Vagina (tissue), 2 donors: ENCODE measurements around the gene NXF1. TPM values are rescaled to one million over a fixed set of nuclear protein-coding genes. Genes with fewer than 3 reads are reported as not detected.

Experiments
- DNase-seq, 2 donors: peaks; one replicate each; pipeline ENCODE4 v3.0.0-alpha.2; 2017; ENCODE audit errors: extremely low spot score in 2 of 2
- H3K27ac ChIP-seq: fragments of 200-600 bp; sonication (generic); one replicate; pipeline ENCODE4 v1.5.1; 2019
- H3K27me3 ChIP-seq: fragments of 200-600 bp; sonication (generic); one replicate; pipeline ENCODE4 v1.5.1; 2019
- H3K36me3 ChIP-seq, 2 donors: fragments of 200-600 bp; sonication (generic); one replicate each; pipeline ENCODE4 v1.5.1; 2017 to 2019
- H3K4me1 ChIP-seq: fragments of 200-600 bp; sonication (generic); one replicate; pipeline ENCODE4 v1.5.1; 2019
- H3K4me3 ChIP-seq, 2 donors: fragments of 200-600 bp; sonication (generic); 1 replicate in 1 of 2; 2 replicates in 1 of 2; pipeline ENCODE4 v1.5.1; 2016 to 2019
- H3K9me3 ChIP-seq: fragments of 200-600 bp; sonication (generic); one replicate; pipeline ENCODE4 v1.5.1; 2019
- CTCF ChIP-seq, 3 experiments: fragments of 450-650 bp in 2 of 3; fragments of 200-600 bp in 1 of 3; sonication (generic) in 1 of 3; IDR thresholded peaks; one replicate each; pipeline ENCODE4 v1.5.1; 2017 to 2019; ENCODE audit warnings: antibody characterized with exemption in 3 of 3, mild to moderate bottlenecking in 2 of 3, moderate library complexity in 2 of 3
- POLR2A ChIP-seq, 2 donors: fragments of 450-650 bp; IDR thresholded peaks; one replicate each; pipeline ENCODE4 v1.6.1; 2017; ENCODE audit warnings: antibody characterized with exemption in 2 of 2, mild to moderate bottlenecking in 2 of 2, moderate library complexity in 2 of 2
- POLR2AphosphoS5 ChIP-seq, 2 donors: sonication (generic); formaldehyde crosslinking; IDR thresholded peaks; one replicate each; pipeline ENCODE4 v1.9.0; 2017; ENCODE audit warnings: antibody characterized with exemption in 2 of 2, mild to moderate bottlenecking in 2 of 2, low read depth in 1 of 2; ENCODE audit not compliant: insufficient read depth in 1 of 2
- intact Hi-C: fragments of 100-400 bp; cut with DNase I; formaldehyde crosslinking; loops from one replicate; pipeline ENCODE4 v1.15.1; 2023
- total RNA-seq: library from RNA; depleted of rRNA; stranded (reverse); fragments of >200 nt; gene quantifications from one replicate; pipeline ENCODE4 v1.2.3, GENCODE V29; 2016

Gene NXF1
- total RNA-seq: 64.1 TPM

DNA sequence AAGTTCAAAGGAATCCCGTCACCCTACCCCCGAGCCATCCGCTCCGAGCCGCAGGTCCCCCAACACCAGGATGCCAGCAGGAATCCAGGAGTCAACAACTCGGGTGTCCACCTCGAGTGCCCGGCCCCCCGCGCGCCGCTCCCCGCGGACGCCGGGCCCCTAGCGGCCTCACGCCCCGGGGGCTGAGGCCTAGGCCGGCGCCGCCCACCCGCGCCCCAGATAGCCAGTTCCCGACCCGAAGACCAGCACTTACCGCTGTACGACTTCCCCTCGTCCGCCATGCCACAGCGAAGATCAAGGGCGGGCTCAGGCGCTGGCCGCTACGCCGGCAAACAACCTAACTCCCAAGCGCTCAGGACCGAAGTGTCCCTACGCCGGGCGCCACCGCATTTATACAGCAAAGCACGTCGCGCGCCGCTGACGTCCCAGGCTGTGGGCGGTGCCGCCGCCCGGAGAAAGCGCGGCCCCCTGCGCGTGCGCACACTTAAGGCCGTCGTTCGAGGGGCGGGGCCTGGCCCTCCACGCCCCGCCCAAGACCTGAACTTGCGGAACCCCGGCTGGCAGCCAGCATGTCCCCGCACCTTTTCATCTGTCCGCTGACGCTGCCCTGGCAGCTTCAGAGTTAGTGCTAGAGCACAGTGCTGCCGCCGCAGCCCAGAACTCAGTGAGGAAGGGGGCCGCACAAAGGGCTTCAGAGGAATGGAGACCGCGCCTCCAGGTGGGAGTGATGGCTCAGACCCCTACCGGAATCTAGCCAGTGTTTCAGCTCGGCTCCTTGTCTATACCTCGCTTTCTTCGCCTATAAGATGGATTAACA is at the start of gene NXF1:
Gene NXF1 (minus strand): TSS at position 365 of the 817 bp plus-strand sequence. CDS start 84 bp downstream, at position 281.
- intact Hi-C loops: no loop called here
- peaks cover 45% of the 10 kb centered on the region for H3K4me1 ChIP-seq
- no peaks in the 10 kb centered on the region for H3K27me3 ChIP-seq
- H3K27ac ChIP-seq: peak within 1 kb of the TSS; percentile 93
- peak in 1 of 2 donors; percentile 95 for DNase-seq
- peak within 1 kb of the TSS; percentile 77 to 85 for H3K4me3 ChIP-seq
- no peaks in the 10 kb centered on the region for H3K9me3 ChIP-seq
- H3K36me3 ChIP-seq: peaks cover 6 to 39% of the 10 kb centered on the region in 2 donors
- peak; percentile 49 to 98 for TF ChIP-seq POLR2A (IDR thresholded peaks at IDR 0.05)
- TF ChIP-seq CTCF (IDR thresholded peaks at IDR 0.05): peak in 1 of 3 experiments; percentile 5
- TF ChIP-seq POLR2AphosphoS5 (IDR thresholded peaks at IDR 0.05; ENCODE audit: insufficient read depth in 1 of 2, low read depth in 1 of 2): peak; percentile 95 to 100

- TF ChIP-seq POLR2A (IDR thresholded peaks at IDR 0.05) (no peak), CTCF (IDR thresholded peaks at IDR 0.05) (no peak), POLR2AphosphoS5 (IDR thresholded peaks at IDR 0.05; ENCODE audit: insufficient read depth in 1 of 2, low read depth in 1 of 2) (no peak)
- peaks cover 39% of the 10 kb centered on the region for H3K4me1 ChIP-seq
- no peaks in the 10 kb centered on the region for H3K27me3 ChIP-seq
- no peak for DNase-seq
- peak overlapping the region; percentile 48 to 79 for H3K4me3 ChIP-seq
- no peaks in the 10 kb centered on the region for H3K9me3 ChIP-seq
- H3K36me3 ChIP-seq: peaks cover 0 to 21% of the 10 kb centered on the region in 2 donors
- intact Hi-C loops: no loop called here
- H3K27ac ChIP-seq: peak overlapping the region; percentile 74
These were observed 49.0 kb upstream of the NXF1 start for GRCh38 chr11:62854013-62854824.

GRCh38 chr11:62853279-62853965 is 48.2 kb upstream of the NXF1 start:
- Histone ChIP-seq H3K27ac (peak overlapping the region; percentile 74), H3K4me1 (peaks cover 39% of the 10 kb centered on the region), H3K9me3 (no peaks in the 10 kb centered on the region), H3K36me3 (peaks cover 0 to 21% of the 10 kb centered on the region in 2 donors), H3K4me3 (peak overlapping the region in 1 of 2 donors; percentile 48), H3K27me3 (no peaks in the 10 kb centered on the region)
- no peak for TF ChIP-seq CTCF (IDR thresholded peaks at IDR 0.05)
- TF ChIP-seq POLR2AphosphoS5 (IDR thresholded peaks at IDR 0.05; ENCODE audit: insufficient read depth in 1 of 2, low read depth in 1 of 2): no peak
- no peak for TF ChIP-seq POLR2A (IDR thresholded peaks at IDR 0.05)
- no peak for DNase-seq
- intact Hi-C loops: no loop called here

- Histone ChIP-seq H3K9me3 (no peaks in the 10 kb centered on the region), H3K27me3 (no peaks in the 10 kb centered on the region), H3K4me3 (no peak overlapping the region), H3K27ac (no peak overlapping the region), H3K36me3 (peaks cover 0 to 21% of the 10 kb centered on the region in 2 donors), H3K4me1 (peaks cover 34% of the 10 kb centered on the region)
- TF ChIP-seq POLR2A (IDR thresholded peaks at IDR 0.05) (no peak), CTCF (IDR thresholded peaks at IDR 0.05) (no peak), POLR2AphosphoS5 (IDR thresholded peaks at IDR 0.05; ENCODE audit: insufficient read depth in 1 of 2, low read depth in 1 of 2) (no peak)
- no peak for DNase-seq
- intact Hi-C loops: no loop called here
These were observed 47.4 kb upstream of the NXF1 start for GRCh38 chr11:62852523-62853188.
